Lung (tissue), 12 donors: ENCODE results near the gene CPN1. TPM values are rescaled to one million over a fixed set of nuclear protein-coding genes. Genes with fewer than 3 reads are reported as not detected.

Source experiments
- ATAC-seq: fragments of 200-7000 bp; cut with Tn5 transposase; one replicate; pipeline ENCODE4 v1.9.1; 2020; ENCODE audit warnings: moderate number of reproducible peaks; ENCODE audit not compliant: insufficient read depth, low FRiP score
- DNase-seq, 3 donors: peaks; one replicate each; pipeline ENCODE4 v3.0.0-alpha.2; 2013 to 2017
- H3K27ac ChIP-seq, 2 donors: one replicate each; pipeline ENCODE4 v1.5.1; 2013; ENCODE audit warnings: mild to moderate bottlenecking in 2 of 2, moderate library complexity in 2 of 2, control low read depth in 1 of 2, inconsistent platforms in 1 of 2, low read depth in 1 of 2, low read length in 1 of 2
- H3K27me3 ChIP-seq, 3 donors: one replicate each; pipeline ENCODE4 v1.5.1; 2013; ENCODE audit warnings: low read length in 2 of 3; ENCODE audit not compliant: control insufficient read depth in 3 of 3, insufficient read depth in 3 of 3
- H3K36me3 ChIP-seq, 4 donors: one replicate each; pipeline ENCODE4 v1.5.1; 2013; ENCODE audit warnings: low read length in 4 of 4, mild to moderate bottlenecking in 1 of 4, moderate library complexity in 1 of 4; ENCODE audit not compliant: control insufficient read depth in 4 of 4, insufficient read depth in 4 of 4
- H3K4me1 ChIP-seq, 5 donors: one replicate each; pipeline ENCODE4 v1.5.1; 2013; ENCODE audit warnings: low read length in 5 of 5, mild to moderate bottlenecking in 2 of 5, moderate library complexity in 1 of 5; ENCODE audit not compliant: control insufficient read depth in 5 of 5, insufficient read depth in 5 of 5
- H3K4me3 ChIP-seq: one replicate; pipeline ENCODE4 v1.5.1; 2013; ENCODE audit warnings: mild to moderate bottlenecking, control low read depth, moderate library complexity
- H3K9ac ChIP-seq, 2 donors: one replicate each; pipeline ENCODE4 v1.5.1; 2013; ENCODE audit warnings: low read length in 2 of 2, control low read depth in 1 of 2; ENCODE audit not compliant: insufficient read depth in 1 of 2
- H3K9me3 ChIP-seq, 4 donors: one replicate each; pipeline ENCODE4 v1.5.1; 2013; ENCODE audit warnings: low read length in 3 of 4, mild to moderate bottlenecking in 1 of 4, moderate library complexity in 1 of 4; ENCODE audit not compliant: control insufficient read depth in 4 of 4, insufficient read depth in 3 of 4
- WGBS, 2 donors: extraction: QIAGEN DNeasy Blood & Tissue Kit; methylation state at CpG; one replicate each; pipeline ENCODE4 v1.1.7; 2013; 5-methylcytosine and 5-hydroxymethylcytosine counted together
- polyA plus RNA-seq, 2 donors: library from polyadenylated mRNA; stranded (reverse); fragments of 200-250 nt; gene quantifications; one replicate each; pipeline ENCODE4 v1.2.1, GENCODE V29; 2013
- total RNA-seq, 2 donors: library from RNA; depleted of rRNA in 1 of 2; stranded (reverse); fragments of >200 nt in 1 of 2; gene quantifications; one replicate each; pipeline ENCODE4 v1.2.1, GENCODE V29; 2014 to 2021
- TF ChIP-seq, protein P1 (sequence below): IDR thresholded peaks from 2 replicates; pipeline ENCODE4 v1.5.1; 2012; ENCODE audit warnings: mild to moderate bottlenecking; ENCODE audit errors: control extremely low read depth, extremely low read depth
- donor health status: control.
- donor health status: control.
- donor health status: Bipolar disorder and iron deficiency.
- donor health status: healthy.
- donor health status: DM: yes; HTN: yes; CAD: no.

CPN1 gene
- total and polyA plus RNA-seq, 4 donors: not detected

DNA sequence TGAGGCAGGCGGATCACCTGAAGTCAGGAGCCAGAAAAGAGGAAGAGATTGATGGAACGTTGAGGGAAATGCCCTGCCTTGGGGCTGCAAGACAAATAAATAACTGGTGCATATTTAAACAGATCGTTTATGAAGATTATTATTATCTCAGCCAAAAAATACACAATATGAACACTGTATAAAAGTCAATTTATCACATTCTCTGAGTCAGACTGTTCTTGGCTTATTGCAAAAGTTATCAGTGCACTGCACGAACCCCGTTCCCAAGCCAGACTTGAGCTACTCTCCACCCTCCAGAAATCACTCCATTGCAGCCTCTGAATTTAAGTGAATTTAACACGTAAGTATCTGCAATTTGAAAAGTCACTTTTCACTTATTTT, 73.5 kb downstream of the CPN1 start:
- H3K36me3 ChIP-seq: no peaks in the 10 kb centered on the region
- H3K4me3 ChIP-seq: no peak overlapping the region
- H3K27ac ChIP-seq: peak overlapping the region in 1 of 2 donors; percentile 30
- TF ChIP-seq, protein P1, sequence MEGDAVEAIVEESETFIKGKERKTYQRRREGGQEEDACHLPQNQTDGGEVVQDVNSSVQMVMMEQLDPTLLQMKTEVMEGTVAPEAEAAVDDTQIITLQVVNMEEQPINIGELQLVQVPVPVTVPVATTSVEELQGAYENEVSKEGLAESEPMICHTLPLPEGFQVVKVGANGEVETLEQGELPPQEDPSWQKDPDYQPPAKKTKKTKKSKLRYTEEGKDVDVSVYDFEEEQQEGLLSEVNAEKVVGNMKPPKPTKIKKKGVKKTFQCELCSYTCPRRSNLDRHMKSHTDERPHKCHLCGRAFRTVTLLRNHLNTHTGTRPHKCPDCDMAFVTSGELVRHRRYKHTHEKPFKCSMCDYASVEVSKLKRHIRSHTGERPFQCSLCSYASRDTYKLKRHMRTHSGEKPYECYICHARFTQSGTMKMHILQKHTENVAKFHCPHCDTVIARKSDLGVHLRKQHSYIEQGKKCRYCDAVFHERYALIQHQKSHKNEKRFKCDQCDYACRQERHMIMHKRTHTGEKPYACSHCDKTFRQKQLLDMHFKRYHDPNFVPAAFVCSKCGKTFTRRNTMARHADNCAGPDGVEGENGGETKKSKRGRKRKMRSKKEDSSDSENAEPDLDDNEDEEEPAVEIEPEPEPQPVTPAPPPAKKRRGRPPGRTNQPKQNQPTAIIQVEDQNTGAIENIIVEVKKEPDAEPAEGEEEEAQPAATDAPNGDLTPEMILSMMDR: no peak
- peaks cover 8 to 31% (median 21%) of the 10 kb centered on the region in 5 donors for H3K4me1 ChIP-seq
- 48 to 56% methylated on average over 6 of the region's 6 CpGs for WGBS, 2 donors
- no peaks in the 10 kb centered on the region for H3K27me3 ChIP-seq
- DNase-seq: no peak
- H3K9ac ChIP-seq: peak overlapping the region in 1 of 2 donors; percentile 85
- H3K9me3 ChIP-seq: no peaks in the 10 kb centered on the region
- ATAC-seq: no peak

DNA sequence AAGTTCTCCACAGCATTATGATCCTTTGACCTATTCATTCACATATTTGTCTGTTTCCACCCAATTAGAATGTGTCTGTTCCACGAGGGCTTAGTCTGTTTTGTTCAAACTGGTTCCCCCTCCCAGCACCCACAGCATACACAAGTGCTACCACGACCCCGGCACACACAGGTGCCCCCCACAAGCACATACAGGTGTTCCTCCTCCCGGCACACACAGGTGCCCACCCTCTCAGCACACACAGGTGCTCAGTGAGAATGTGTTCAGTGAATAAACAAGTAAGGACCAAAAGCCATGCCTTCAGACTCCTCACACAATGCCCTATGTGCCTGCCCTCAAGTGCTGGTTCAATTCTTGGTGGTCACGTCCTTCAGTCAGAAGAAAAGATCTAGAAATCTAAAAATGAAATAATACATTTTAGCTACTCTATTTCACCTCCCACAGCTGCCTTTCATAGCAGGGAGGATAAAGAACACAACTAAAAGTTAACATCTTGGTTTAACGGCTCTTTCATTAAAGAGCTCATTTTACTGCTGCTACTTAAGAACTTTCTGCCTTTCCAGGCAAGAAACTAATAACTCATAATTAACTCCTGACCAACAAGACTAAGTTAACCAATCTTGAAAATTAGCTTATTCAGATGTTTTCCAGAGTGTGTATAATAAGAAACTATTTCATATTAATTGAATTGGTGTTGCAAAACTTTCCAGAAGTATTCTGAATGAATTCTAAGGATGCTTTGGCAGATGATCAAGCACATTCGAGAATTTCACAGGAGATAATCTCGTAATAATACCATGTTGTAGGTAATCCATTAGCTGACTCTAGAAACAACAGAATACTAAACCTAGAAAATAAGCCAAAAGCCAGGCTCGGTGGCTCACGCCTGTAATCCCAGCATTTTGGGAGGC, 74.2 kb downstream of the CPN1 start:
- no peak for ATAC-seq
- TF ChIP-seq, protein P1: no peak
- Histone ChIP-seq H3K27me3 (no peaks in the 10 kb centered on the region), H3K4me3 (no peak overlapping the region), H3K9ac (peak overlapping the region in 1 of 2 donors; percentile 8), H3K36me3 (no peaks in the 10 kb centered on the region), H3K4me1 (peaks cover 8 to 31% (median 21%) of the 10 kb centered on the region in 5 donors), H3K27ac (peak overlapping the region in 1 of 2 donors; percentile 71), H3K9me3 (no peaks in the 10 kb centered on the region)
- no peak for DNase-seq
- 71 to 80% methylated on average over 10 of the region's 10 CpGs for WGBS, 2 donors

DNA sequence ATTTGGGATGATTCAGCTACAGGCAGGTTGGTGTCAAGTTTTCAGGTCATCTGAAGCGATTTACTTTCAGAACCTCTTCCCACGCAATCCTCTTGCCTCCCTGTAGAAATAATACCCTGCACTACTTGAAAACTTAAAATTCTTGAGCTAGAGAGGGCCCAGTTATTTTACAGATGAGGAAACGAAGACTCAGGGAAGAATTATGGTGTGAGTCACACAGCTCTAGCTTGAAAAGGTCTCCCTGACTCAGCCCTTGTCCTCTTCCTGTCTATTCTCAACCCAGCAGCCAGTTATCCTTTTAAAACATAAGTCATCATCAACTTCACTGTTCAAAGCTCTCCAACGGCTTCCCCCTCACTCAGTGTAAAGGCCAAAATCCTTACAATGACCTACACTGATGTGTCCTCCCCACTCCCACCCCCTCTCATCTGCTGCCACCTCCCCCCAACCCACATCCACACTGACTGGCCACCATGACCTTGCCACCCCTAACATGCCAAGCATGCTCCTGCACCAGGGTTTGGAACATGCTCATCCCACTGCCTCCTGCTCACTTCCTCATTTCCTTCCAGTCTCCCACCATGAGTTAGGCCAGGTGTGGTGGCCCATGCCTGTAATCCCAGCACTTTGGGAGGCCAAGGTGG, 75.3 kb downstream of the CPN1 start:
- 55 to 56% methylated on average over 4 of the region's 4 CpGs for WGBS, 2 donors
- no peak for DNase-seq
- TF ChIP-seq, protein P1: no peak
- Histone ChIP-seq H3K9ac (no peak overlapping the region), H3K27me3 (no peaks in the 10 kb centered on the region), H3K27ac (peak overlapping the region; percentile 4 to 87), H3K4me1 (peaks cover 8 to 31% (median 21%) of the 10 kb centered on the region in 5 donors), H3K9me3 (no peaks in the 10 kb centered on the region), H3K36me3 (no peaks in the 10 kb centered on the region), H3K4me3 (no peak overlapping the region)
- ATAC-seq: peak; percentile 58
